SHP77 treated with DMSO at 0.1 percent for 48 hours (cell line): ENCODE results near the gene DGKQ.

Experiments used
- DNase-seq: peaks from one replicate; lab custom pipeline; 2025; lab: John Stamatoyannopoulos, UW

The DGKQ gene

DNA sequence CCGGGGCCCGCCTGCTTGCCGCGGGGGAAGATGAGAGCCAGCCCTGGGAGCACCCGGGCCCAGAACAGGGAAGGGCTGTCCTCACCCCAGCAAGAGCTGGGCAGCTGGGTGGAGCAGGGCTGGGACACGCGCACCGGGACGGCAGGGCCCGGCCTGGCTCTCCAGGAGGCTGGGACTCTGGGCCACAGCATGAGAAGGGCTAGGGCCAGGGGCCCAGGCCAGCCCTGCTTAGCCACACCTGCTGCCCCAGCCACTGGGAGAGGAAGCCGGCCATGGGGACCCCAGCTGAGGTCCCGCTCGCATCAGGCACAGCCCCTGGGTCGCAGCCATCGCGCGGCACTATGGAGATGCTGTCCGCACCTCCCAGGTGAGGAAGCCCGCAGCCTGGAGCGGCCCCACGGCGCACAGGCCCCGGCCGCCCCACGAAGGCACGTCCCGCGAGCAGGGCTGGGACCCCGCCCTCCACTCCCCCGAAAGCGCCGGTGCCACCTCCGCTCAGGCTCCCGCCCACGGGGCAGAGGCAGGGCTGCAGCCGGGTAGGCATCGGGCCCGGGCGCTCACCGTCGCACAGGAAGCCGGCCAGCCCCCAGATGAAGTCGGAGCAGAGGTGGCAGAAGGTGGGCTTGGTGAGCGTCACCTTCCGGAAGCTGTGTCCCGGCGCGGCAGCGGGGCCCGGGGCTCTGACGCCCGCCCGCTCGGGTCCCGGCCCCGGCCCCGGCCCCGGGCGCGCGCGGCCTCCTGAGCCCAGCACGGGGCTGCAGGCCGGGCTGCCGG lies 531 bp downstream of the DGKQ start:
- DNase-seq = no peak

DNA sequence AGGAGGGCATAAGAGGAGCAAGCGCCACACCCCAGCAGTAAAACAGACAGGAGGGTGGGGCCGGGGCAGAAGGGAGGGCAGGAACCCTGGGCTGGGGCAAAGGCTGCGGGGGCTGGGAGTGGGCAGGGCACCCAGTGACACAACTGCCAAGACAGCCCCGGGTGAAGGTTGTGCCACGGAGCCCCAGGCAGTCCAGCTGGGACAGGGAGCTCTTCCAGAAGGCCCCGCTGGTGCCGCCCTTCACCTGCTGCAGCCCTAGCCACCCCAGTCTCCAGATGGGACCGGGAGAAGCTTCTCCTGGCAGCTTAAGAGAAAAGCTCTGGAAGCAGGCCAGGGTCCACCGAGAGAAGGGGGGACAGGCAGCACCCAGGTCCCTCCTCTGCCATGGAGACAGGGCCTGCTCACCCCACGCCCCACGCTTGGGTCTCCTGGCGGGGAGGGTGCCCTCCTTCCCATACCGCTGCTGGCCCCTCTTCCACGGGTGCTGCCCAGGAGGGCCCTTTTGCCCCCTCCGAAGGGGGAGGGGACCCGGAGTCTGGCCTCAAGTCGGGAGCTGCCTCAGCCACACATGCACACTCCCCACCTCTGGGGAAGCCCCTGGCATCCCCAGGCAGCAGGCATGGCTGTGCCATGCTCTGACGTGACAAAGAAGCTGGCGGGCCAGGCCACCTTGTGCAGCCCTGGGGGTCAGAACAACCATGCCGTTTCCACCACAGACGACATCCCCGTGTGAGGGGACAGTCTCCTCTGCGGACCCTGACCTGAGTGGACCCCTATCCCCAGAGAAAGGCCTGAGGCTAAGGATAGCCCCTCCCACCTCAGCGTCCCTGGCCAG lies 1.5 kb downstream of the DGKQ start:
- DNase-seq = no peak

DNA sequence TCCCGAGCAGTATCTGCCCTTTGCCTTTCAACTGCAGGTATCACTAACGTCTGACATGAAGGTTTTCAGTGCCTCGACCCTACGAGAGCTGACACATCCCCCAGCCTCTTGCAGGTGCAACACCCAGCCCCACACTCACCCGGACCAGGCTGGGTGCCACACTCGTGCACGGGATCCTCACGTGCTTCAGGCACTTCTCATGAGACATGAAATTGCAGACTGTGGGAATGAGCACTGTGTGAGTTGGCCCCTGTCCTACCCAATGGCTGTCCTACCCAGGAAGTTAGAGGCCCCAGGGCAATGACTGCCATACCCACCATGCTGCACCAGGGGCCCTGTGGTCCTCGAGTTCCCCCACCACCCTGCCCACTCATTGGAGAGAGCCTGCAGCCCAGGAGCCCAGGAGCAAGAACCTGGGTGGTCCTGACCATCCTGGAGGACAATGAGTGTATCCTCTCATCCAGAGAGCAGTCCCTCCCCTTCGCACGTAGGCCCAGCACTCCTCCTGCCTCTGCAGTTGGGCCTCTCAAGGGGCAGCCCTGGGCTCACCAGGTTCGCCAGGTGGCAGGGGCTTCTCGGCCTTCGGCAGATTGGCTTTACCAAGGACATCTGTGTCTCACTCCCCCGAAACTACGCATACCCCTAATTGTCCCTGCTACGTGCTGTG lies 2.4 kb downstream of the DGKQ start:
- no peak for DNase-seq

DNA sequence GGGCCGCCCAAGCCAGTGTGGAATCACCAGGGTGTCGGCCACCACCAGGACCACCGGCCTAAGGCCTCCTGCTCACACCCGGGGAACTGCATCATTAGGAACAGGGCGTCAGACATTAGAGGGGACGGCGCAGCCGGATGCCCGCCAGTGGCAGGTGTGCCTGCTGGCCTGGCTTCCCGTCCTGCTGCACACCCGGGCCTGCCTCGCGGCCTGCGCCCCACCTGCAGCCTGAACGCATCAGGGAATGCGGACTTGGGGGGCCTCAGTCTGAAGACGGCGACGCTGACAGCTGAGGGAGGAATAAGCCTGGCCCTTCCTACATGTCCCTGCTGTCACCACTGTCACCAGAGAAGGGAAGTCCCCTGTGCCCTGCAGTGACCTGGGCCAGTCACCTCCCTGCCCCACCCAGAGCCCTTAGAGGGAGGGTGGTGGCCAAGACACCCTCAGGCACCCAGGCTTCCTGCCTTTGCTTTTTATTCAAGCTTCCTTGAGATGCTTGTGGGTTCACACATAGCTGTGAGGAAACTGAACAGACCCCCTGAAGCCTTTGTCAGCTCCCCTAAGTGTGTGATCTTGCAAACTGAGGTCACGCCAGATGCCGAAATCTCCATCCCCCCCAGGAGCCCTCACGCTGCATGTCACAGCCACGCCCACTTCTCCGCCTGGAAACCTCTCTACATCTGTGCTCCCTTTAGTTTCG lies 3.2 kb downstream of the DGKQ start:
- no peak for DNase-seq

DNA sequence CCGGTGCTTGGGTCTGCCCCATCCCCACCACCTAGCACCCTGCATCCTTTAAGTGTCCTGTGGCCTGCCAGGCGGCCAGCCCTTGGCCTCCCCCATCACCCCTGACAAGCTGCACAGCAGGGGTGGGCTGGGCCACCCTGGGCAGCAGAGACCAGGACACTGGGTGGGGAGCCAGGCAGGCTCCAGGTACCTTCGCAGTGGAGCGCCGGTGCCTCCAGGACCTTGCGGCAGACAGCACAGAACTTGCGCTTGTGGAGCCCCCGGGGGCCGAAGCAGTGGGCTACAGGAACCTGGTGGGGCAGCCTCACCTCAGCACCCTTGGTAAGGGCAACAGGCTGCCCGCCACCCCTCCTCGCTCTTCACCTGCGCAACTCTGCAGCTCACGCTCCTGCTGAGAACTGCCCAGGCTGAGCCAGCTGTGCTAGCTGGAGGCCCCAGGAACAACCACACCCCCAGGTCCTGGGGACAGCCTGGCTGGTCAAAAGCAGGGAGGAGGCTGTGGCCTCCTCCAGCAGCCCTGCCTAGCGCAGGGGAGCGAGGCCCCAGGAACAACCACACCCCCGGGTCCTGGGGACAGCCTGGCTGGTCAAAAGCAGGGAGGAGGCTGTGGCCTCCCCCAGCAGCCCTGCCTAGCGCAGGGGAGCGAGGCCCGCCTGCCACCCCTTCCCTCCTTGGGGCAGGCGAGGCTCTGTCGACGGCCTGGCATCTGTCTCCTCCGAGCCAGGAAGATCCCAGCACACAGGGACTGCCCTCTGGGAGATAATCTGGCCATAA lies 4.6 kb downstream of the DGKQ start:
- DNase-seq = no peak

DNA sequence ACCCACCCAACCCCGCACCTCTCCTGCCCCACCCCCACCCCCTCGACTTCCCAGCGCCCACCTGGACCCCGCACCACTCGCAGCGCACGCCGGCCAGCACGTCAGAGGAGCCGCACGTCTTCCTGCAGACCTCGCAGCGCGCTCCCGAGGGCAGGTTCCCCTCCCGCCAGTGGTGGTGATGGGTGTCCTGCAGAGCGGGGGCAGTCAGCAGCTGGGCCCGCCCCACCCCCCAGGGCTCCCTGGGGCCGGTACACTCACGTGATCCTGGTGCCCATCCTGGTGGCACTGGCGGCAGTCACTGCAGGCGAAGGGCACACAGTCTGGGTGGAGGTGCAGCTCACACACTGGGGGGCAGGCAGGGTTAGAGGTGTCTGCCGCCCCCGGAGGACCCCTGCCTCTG lies 5.1 kb downstream of the DGKQ start:
- no peak for DNase-seq

DNA sequence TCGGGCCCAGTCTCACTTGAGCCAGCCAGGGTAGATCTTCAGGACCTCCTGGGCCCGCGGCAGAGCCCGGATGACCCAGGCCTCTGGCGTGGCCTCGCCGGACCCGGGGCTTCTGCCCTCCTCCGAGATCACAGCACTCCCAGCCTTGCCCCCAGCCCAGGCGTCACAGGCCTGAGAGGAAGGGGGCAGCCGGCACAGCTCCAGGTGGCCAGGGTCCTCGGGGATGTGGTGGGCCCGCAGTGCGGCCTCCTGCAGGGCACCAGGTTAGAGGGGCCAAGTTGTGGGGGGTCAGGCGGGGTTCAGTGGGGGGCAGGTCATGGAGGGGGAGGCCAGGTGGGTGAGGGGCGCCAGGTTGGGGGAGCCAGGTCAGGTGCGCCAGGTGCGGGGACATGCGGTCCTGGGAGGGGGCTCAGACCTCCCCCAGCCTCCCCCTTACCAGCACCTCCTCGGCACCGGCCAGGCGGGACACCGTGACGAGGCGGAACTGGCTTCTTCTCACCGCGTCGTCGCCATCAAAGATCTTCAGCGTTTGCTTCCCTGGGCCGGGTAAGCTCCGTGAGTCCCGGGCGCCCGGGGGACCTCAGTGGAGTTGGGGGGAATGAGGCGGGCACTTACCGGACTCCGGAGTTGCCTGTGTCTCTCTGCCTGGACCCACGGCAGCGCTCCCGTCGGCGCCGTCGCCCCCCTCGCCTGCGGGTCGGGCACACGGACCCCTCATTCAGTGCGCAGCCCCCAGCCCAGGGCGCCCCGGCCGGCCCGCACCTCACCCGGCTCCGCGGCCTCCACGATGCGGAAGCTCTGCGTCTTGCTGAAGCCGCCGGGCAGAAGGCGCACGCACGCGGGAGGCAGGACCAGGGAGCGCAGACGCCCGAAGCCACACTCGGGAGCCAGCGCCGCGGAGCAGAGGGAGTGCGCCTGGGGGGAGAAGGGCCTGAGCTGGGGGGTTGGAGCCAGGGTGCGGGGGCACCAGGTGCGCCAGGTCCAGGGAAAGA lies 6.0 kb downstream of the DGKQ start:
- no peak for DNase-seq

DNA sequence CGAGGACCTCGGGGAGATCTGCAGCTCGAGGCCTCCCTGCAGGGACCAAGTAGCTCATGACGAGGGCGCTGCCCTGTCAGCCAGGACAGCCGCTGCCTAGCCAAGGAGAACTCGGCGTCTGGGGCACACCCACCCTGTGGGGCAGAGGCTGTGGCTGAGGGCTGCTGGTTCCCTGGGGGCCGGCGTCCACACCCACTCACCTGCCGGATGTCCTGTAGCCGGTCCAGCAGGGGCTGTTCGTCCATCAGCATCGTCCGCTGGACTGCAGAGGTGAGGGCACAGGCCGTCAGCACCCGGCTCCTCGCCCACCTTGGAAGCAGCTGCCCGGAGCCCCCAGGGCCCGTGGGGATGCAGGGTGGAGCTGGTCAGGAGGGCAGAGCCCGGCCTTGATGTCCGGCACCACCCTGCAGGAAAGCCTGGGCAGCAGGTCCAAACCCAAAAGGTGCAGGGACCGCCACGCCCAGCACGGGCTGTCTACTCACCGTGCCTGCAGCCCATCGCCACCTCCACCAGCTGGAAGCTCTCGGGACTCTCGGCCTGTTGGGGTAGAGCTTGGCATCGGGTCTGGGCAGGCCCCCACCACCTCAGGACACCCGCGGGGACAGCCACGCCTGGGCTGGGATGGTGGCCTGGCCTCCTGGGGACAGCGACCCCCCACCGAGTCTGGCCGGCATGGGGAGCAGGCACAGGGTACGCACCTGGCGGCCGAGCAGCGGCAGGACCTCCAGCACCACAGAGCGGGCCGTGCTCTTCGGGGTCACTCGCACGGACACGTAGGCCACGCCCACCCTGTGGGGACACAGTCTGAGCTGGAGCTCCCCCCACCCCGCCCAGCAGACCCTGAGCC lies 6.9 kb downstream of the DGKQ start:
- no peak for DNase-seq

DNA sequence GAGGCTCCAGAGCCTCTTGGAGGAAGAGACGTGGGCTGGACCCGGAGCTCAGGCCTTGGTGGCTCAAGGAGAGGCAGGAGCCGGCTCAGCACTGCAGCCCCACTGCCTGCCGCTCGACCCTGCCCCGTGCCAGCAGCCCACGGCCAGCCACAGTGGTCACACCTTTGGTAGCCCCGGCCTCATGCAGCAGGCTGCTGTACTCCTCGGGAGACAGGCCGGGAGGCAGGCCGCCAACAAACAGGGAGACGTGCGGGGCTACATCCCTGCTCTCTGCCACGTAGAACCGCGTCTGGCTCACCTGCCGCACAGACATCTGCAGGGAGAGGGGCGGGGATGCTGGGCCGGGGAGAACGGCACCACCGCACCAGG lies 7.6 kb downstream of the DGKQ start:
- no peak for DNase-seq

DNA sequence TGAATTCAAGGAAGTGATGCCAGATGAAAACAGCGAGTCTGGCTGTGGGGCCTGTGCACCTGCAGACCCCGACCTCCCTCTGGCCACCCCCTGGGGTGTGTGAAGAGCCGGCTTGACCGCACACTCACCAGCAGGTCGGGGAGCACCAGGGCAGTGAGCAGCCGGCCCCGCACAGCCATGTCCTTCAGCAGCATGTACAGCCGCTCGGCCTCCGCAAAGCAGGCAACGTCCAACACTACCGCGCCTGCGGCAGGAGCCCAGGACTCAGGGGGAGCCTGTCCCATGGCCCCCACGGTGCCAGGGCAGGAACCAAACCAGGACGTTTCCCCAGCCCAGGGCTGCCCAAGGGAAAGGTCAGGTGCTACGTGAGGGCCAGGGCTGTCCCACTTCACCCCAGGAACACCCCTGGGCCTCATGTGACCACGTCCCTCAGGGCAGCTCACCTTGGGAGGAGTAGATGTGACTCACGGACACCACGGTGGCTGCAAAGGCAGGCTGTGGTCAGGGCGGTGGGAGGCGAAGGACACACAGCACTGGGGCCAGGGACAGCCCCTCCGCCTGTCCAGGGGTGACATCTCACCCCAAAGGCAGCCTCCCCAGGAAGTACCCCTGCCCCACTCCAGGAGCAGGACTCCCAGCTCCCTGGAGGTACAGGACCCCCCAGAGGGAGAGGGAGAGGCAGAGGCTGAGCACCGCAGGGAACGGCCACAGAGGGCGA lies 8.2 kb downstream of the DGKQ start:
- no peak for DNase-seq

DNA sequence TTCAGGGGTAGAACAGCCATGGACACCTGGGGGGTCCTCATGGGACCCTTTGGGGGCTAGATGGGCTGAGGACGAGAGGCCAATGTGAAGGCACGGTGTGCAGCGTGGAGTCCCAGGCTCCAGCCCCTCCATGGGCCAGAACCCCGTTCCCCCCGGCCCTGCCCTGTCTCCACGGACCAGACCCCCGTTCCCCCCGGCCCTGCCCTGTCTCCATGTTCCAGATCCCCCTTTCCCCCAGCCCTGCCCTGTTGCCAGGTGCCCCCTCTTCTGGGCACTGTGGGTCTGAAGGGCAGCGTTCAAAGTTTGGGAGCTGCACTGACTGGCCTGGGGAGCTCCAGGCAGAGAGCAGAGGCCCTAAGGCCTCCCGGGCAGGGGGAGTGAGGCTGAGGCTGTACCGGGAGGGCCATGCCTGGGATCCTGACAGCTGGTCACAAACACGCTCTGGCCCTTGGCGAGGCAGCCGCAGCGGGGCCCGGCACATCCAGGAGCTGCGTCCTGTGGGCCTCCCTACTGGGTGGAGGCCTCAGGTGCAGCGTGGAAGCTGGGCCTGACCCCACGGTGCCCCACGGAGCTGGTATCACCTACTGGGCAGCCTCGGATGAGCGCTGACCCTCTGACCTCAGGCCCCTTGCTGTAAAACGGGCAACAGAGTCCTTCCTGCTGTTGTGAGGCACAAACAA lies 8.9 kb downstream of the DGKQ start:
- DNase-seq = no peak

DNA sequence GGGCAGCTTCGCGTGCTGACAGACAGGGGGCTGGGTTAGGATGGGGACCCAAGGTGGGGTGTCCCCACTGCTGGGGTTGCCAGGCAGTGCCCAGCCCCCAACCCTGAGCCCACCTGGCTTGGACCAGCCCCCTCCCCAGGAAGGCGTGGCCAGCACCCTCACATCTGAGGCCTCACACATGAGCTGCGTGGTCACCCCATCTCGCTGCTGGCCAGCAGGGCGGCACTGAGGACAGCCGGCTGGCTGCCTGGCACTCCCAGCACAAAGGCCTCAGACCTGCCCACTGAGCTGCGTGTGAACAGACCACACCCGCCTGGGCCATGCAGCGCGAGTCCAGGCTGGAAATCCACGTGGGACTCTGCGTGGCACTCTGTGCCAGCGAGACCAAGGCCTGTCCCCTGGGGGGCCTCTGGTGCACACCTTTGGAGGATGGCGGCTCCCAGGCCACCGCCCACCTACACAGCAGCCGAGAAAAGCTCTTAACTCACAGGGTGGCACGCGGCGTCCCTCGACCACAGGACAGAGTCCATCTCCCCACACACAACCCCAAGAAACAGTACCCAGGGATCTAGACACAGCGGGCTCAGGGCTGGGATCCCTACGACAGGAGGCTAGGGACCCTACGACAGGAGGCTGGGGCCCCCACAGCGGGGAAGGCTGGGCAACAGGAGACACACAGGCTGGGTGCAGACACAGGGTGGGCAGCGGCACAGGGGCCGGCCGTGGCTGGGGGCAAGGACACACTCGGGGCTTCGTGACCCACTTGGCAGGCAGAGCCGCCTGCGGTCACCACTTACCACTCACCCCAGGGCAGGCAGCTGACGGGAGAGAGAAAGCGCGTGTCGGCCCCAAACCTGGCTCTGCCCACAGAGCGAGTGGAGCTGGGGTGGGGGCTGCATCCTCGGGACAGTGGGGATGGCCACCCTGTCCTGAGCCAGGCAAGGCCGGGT lies 9.8 kb downstream of the DGKQ start:
- DNase-seq = no peak

DNA sequence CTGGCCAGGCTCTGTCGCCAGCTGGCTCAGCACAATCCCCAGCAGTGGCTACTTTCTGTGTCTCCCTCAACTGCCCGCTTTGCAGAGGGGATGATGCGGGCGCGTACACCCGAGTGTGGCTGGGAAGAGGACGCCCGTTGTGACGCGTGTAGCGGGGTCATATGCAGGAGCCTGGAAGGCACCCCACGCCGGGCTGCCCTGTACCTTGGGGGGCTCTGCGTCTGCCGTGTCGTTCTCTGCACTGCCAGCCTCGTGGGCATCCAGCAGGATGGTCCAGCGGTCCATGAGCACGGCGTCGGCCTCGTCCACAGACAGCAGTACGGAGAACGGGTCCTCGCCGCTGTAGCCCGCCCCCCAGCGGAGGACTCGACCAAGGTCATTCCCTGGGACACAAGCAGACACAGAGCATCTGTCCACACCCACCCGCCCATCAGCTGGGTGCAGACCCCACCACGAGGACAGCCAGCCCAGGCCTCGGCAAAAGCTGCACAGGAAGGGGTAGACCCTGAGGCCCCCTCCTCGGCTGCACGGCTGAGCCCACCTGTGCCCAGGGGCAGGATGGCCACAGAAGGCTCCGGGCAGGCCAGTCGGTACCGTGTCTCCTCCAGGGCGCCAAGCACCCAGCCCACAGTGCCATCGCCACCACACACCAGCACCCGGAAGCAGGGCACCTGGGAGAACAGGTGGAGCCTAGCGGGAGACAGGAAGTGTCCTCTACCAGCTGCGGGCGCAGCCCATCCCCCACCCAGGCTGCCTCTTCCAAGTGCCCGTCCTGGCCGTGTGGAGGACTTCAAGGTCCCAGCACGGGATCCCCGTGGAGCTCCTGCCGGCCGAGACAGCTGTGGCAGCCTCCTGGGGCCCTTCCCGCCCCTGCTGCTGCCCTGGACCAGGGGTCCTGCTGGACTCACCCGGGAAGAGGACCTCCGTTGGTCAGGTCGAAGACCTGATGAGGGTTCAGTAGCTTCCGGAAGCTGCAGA lies 10.8 kb downstream of the DGKQ start:
- no peak for DNase-seq

DNA sequence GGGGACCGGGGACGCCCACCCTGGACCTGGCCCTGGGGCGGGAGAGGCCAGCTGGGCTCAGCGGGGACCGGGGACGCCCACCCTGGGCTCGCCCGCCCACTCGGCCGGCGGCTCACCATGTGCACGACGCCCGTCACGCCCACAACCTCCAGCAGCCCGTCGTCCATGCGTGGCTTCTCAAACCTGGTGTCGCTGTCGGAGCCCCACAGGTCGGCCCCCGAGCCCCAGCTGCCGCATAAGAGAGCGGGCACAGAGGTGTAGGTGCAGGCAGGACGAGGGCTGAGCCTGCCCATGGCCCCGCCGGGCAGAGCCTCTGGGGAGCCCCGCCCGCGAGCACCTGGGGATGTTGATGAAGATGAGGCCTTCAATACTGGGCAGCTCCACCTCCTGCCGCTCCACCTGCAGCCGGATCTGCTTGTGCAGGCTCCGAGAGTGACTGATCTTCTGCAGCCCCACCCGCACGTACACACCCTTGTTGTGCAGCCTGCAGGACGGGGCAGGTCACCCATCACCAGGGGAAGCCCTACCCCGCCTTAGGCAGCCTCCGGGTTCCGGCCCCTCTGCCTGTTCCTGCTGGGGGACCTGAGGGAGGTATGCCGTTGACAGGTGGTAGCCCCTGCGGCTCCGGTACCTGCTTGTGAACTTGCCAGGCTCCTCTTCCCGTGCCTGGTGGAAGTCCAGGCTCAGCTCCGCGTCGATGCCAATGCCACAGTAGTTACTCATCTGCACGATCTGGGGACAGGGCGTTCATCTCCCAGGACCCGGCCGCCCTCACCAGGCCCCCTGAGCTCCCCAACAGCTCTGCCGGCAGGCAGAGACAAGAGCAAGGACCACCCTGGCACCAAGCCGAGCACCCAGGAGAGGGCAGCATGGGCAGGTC lies 11.8 kb downstream of the DGKQ start:
- DNase-seq = no peak
